ENCODE data around the gene ADAM30. TPM values are rescaled to one million over a fixed set of nuclear protein-coding genes. Genes with fewer than 3 reads are reported as not detected.
"Not testable (repeated sequence)": the region's sequence is repeated elsewhere in the genome, so short reads cannot be mapped to it uniquely, and the experiment has no call there.

The ADAM30 gene
- total and polyA plus RNA-seq, 2 experiments from 2014 or later, result not detected

DNA sequence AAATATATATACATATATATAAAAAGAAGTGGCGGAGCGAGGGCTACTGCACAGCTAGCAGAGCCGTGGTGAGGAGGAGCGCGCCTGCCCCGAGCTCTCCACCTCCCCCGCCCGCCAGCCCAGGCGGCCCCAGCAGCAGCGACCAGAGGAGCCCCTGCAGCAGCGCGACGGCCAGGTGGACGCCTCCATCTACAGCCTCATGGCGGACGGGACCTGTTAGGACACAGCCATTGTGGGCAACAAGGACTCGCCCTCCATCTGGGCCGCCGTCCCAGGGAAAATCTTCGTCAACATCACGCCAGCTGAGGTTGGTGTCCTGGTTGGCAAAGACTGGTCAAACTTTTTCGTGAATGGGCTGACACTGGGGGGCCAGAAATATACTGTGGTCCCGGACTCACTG lies 43.2 kb downstream of the ADAM30 start:
- Histone ChIP-seq H3K9me2 (replicated peaks; ENCODE audit: insufficient read depth) (no peaks in the 10 kb centered on the region), H3K4me1 (ENCODE audit: insufficient read depth) (peaks cover 20% of the 10 kb centered on the region), H3K9me3 (ENCODE audit: low read depth) (no peaks in the 10 kb centered on the region), H2AFZ (no peak overlapping the region), H3K79me2 (no peaks in the 10 kb centered on the region), H3K36me3 (replicated peaks; ENCODE audit: insufficient read depth, low read depth) (no peaks in the 10 kb centered on the region), H3K27ac (no peak overlapping the region), H3K4me2 (no peak overlapping the region), H3K27me3 (no peaks in the 10 kb centered on the region), H4K20me1 (ENCODE audit: insufficient read depth, poor library complexity, severe bottlenecking) (no peaks in the 10 kb centered on the region), H3K4me3 (no peak overlapping the region)
- TF ChIP-seq EZH2 (IDR thresholded peaks at IDR 0.05; ENCODE audit: borderline replicate concordance), result no peak
- no peak for TF ChIP-seq EZH2phosphoT487 (IDR thresholded peaks at IDR 0.05; ENCODE audit: low read depth, severe bottlenecking, unreplicated experiment)
- TF ChIP-seq, protein P1, sequence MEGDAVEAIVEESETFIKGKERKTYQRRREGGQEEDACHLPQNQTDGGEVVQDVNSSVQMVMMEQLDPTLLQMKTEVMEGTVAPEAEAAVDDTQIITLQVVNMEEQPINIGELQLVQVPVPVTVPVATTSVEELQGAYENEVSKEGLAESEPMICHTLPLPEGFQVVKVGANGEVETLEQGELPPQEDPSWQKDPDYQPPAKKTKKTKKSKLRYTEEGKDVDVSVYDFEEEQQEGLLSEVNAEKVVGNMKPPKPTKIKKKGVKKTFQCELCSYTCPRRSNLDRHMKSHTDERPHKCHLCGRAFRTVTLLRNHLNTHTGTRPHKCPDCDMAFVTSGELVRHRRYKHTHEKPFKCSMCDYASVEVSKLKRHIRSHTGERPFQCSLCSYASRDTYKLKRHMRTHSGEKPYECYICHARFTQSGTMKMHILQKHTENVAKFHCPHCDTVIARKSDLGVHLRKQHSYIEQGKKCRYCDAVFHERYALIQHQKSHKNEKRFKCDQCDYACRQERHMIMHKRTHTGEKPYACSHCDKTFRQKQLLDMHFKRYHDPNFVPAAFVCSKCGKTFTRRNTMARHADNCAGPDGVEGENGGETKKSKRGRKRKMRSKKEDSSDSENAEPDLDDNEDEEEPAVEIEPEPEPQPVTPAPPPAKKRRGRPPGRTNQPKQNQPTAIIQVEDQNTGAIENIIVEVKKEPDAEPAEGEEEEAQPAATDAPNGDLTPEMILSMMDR (IDR thresholded peaks at IDR 0.05; ENCODE audit: poor library complexity), result no peak
- no peak for DNase-seq (ENCODE audit: low spot score)
- 98% methylated on average over 23 of the region's 23 CpGs for WGBS (ENCODE audit: low lambda C conversion rate, missing lambda C conversion rate)

DNA sequence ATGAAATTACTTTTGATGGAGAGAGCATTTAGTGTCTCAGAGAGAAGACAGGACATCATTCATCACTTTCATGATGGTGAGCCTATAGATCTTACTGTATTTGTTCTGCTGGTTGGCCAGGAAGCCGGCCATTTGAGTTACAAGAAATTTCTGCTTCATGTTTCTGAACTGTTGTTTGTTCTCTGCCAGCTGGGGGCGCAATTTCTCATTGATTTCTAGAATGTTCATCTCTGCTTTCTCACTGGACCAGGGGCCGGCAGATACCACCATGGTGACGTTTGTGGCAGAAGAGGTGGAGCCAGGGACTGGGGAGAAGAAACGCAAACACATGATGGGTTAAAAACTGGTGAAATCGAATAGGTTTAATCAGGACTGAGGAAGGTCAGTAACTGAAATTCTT lies 52.1 kb downstream of the ADAM30 start:
- not testable (repeated sequence) for H3K4me3 ChIP-seq; H3K27ac ChIP-seq; H3K9me3 ChIP-seq (ENCODE audit: low read depth); H3K9me2 ChIP-seq (replicated peaks; ENCODE audit: insufficient read depth); H3K4me2 ChIP-seq; DNase-seq (ENCODE audit: low spot score); H3K4me1 ChIP-seq (ENCODE audit: insufficient read depth); H3K27me3 ChIP-seq; H3K79me2 ChIP-seq; H3K36me3 ChIP-seq (replicated peaks; ENCODE audit: insufficient read depth, low read depth); H2AFZ ChIP-seq; H4K20me1 ChIP-seq (ENCODE audit: insufficient read depth, poor library complexity, severe bottlenecking)
- WGBS (ENCODE audit: low lambda C conversion rate, missing lambda C conversion rate), result 70% methylated on average over 6 of the region's 6 CpGs

Other genes with a start within 250 kb of the ADAM30 start
- gene ZNF697, start 248.2 kb downstream of the ADAM30 start, total RNA-seq, result 7.3 and 7.5 TPM in 2 replicates
- gene ZNF697, start 248.2 kb downstream of the ADAM30 start, polyA plus RNA-seq, result 0.58 and 0.88 TPM in 2 replicates
- 138 and 181 TPM in 2 replicates for gene PHGDH, start 184.6 kb downstream of the ADAM30 start, total RNA-seq
- gene PHGDH, start 184.6 kb downstream of the ADAM30 start, polyA plus RNA-seq, result 144 and 167 TPM in 2 replicates
- 188 and 207 TPM in 2 replicates for gene HMGCS2, start 127.6 kb downstream of the ADAM30 start, total RNA-seq
- 119 and 167 TPM in 2 replicates for gene HMGCS2, start 127.6 kb downstream of the ADAM30 start, polyA plus RNA-seq
- 103 and 106 TPM in 2 replicates for gene REG4, start 85.1 kb downstream of the ADAM30 start, total RNA-seq
- gene REG4, start 85.1 kb downstream of the ADAM30 start, polyA plus RNA-seq, result 79.4 and 111 TPM in 2 replicates
- gene NOTCH2, start 173.1 kb upstream of the ADAM30 start, total RNA-seq, result 68.7 and 85.8 TPM in 2 replicates
- 34.9 and 42.2 TPM in 2 replicates for gene NOTCH2, start 173.1 kb upstream of the ADAM30 start, polyA plus RNA-seq

All from hepatocyte (in vitro differentiated cells).